A673 (cell line): ENCODE data around the gene SLC30A4. TPM values are rescaled to one million over a fixed set of nuclear protein-coding genes. Genes with fewer than 3 reads are reported as not detected.

Experiments used
- BruUV-seq: library from RNA; stranded (reverse); fragments of 400-500 nt; replicated peaks from 2 replicates; lab custom pipeline; 2021; lab: Mats Ljungman, UMichigan
- CTCF ChIA-PET: fragments of 300-600 bp; sonication (Branson Sonifier 250); formaldehyde crosslinking; loops from one replicate; lab custom pipeline; 2022; ENCODE audit warnings: antibody characterized with exemption; lab: Charles Lee
- POLR2A ChIA-PET: fragments of 300-600 bp; sonication (Branson Sonifier 250); formaldehyde crosslinking; loops from one replicate; lab custom pipeline; 2022; ENCODE audit warnings: antibody characterized with exemption; ENCODE audit not compliant: low non-redundant PET; lab: Charles Lee
- DNase-seq: peaks from one replicate; pipeline ENCODE4 v3.0.0-alpha.2; 2015; ENCODE audit warnings: low spot score
- H3K27ac ChIP-seq: fragments of 200-600 bp; sonication (generic); 2 replicates; pipeline ENCODE4 v1.5.1; 2016; ENCODE audit warnings: mixed run types, low read depth, mild to moderate bottlenecking, mixed read lengths, antibody characterized with exemption, low read length; ENCODE audit not compliant: poor library complexity, severe bottlenecking
- H3K27me3 ChIP-seq: fragments of 200-600 bp; sonication (generic); replicated peaks from 2 replicates; pipeline ENCODE4 v1.6.1; 2017; ENCODE audit warnings: mixed run types, low read depth, mild to moderate bottlenecking, mixed read lengths, antibody characterized with exemption, low read length; ENCODE audit not compliant: insufficient read depth, poor library complexity
- H3K36me3 ChIP-seq: fragments of 200-600 bp; sonication (generic); 2 replicates; pipeline ENCODE4 v1.6.1; 2016; ENCODE audit warnings: mixed run types, mild to moderate bottlenecking, mixed read lengths, antibody characterized with exemption, low read length; ENCODE audit not compliant: insufficient read depth, poor library complexity, severe bottlenecking
- H3K4me1 ChIP-seq: fragments of 200-600 bp; sonication (generic); 2 replicates; pipeline ENCODE4 v1.6.1; 2017; ENCODE audit warnings: mixed run types, mild to moderate bottlenecking, mixed read lengths, antibody characterized with exemption, low read length; ENCODE audit not compliant: insufficient read depth, poor library complexity, severe bottlenecking
- H3K4me3 ChIP-seq: fragments of 200-600 bp; sonication (generic); 2 replicates; pipeline ENCODE4 v1.5.1; 2016; ENCODE audit warnings: low read depth, mixed run types, mild to moderate bottlenecking, mixed read lengths, low read length; ENCODE audit not compliant: poor library complexity, severe bottlenecking
- H3K9me3 ChIP-seq: fragments of 200-600 bp; sonication (generic); 2 replicates; pipeline ENCODE4 v1.6.1; 2016; ENCODE audit warnings: mixed run types, low read depth, mild to moderate bottlenecking, mixed read lengths, antibody characterized with exemption, low read length; ENCODE audit not compliant: poor library complexity, severe bottlenecking
- CTCF ChIP-seq: fragments of 300-800, 200-600 bp; sonication (generic); conservative IDR thresholded peaks from 2 replicates; pipeline ENCODE4 v1.5.1; 2017; ENCODE audit warnings: low read depth, mild to moderate bottlenecking, antibody characterized with exemption, low read length, moderate library complexity, mixed read lengths
- EZH2 ChIP-seq: fragments of 200-600 bp; sonication (generic); IDR thresholded peaks from 2 replicates; pipeline ENCODE4 v1.6.1; 2017; ENCODE audit warnings: borderline replicate concordance, low read depth, mild to moderate bottlenecking, mixed read lengths, antibody characterized with exemption, low read length; ENCODE audit not compliant: poor library complexity, severe bottlenecking
- intact Hi-C: fragments of 100-400 bp; cut with micrococcal nuclease; formaldehyde crosslinking; loops from one replicate; pipeline ENCODE4 v1.10.0; 2022; ENCODE audit not compliant: unreplicated experiment
- total RNA-seq: library from RNA; stranded (reverse); gene quantifications from 2 replicates; pipeline ENCODE4 v1.2.3, GENCODE V29; 2021

SLC30A4 gene
- total RNA-seq, 1 experiment from 2014 or later: 1.1 TPM

- CTCF ChIA-PET: interaction anchor here (0.7 to 0.9 kb wide), 2 partner anchors 12 to 15 kb away, joined by 3 read pairs; no protein-coding TSS in a partner anchor
- POLR2A ChIA-PET: no interaction called here
- H3K36me3 ChIP-seq: no peaks in the 10 kb centered on the region
Measured at GRCh38 chr15:45442507-45443135, 79.9 kb downstream of the SLC30A4 start.

DNA sequence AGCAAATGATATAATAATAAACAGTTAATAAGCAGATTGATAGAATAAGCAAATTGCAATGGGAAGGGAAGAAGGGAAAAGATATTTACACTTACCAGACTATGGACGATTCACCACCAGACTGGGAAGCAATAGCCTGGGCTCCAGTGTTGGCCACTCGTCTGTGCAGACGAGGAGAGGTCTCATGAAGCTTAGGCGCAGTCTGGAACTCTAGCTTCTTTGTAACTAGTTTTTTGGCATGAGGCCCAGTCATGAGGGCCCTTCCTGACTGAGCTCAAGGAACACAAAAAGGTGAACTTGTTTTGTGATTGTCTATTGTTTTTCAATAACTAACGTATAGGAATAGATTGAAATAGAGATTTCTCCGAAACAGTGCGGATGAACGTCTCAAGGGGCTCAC is 80.9 kb downstream of the SLC30A4 start:
- ChIA-PET POLR2A (no interaction called here), CTCF (no interaction called here)
- no peaks in the 10 kb centered on the region for H3K36me3 ChIP-seq
- H3K27me3 ChIP-seq: no peaks in the 10 kb centered on the region
- no peak overlapping the region for H3K27ac ChIP-seq
- H3K4me3 ChIP-seq: no peak overlapping the region
- H3K9me3 ChIP-seq: no peaks in the 10 kb centered on the region
- TF ChIP-seq CTCF (no peak), EZH2 (no peak)
- intact Hi-C loops: no loop called here
- DNase-seq: peak; percentile 18
- H3K4me1 ChIP-seq: no peaks in the 10 kb centered on the region
- BruUV-seq: no TSS peak

More at GRCh38 chr15:45442507-45443135, 79.9 kb downstream of the SLC30A4 start:
- H3K9me3 ChIP-seq: no peaks in the 10 kb centered on the region
- TF ChIP-seq CTCF (no peak), EZH2 (no peak)
- no peak overlapping the region for H3K27ac ChIP-seq
- intact Hi-C loops: no loop called here
- no peaks in the 10 kb centered on the region for H3K4me1 ChIP-seq
- BruUV-seq: no TSS peak
- H3K27me3 ChIP-seq: no peaks in the 10 kb centered on the region
- no peak overlapping the region for H3K4me3 ChIP-seq
- DNase-seq: no peak

GRCh38 chr15:45441036-45441435 is 81.5 kb downstream of the SLC30A4 start:
- CTCF ChIA-PET: no interaction called here
- H3K27me3 ChIP-seq: no peaks in the 10 kb centered on the region
- no peak for DNase-seq
- H3K9me3 ChIP-seq: no peaks in the 10 kb centered on the region
- TF ChIP-seq CTCF: no peak
- no peak for TF ChIP-seq EZH2
- no peak overlapping the region for H3K4me3 ChIP-seq
- intact Hi-C loops: no loop called here
- no peaks in the 10 kb centered on the region for H3K4me1 ChIP-seq
- H3K36me3 ChIP-seq: no peaks in the 10 kb centered on the region
- POLR2A ChIA-PET: no interaction called here
- BruUV-seq: no TSS peak
- no peak overlapping the region for H3K27ac ChIP-seq
